B cell (primary cell): ENCODE data around the gene GGT6.

Source experiments
- CTCF ChIP-seq: fragments of 200-600 bp; IDR thresholded peaks from one replicate; pipeline ENCODE4 v1.8.0; 2022; ENCODE audit warnings: antibody characterized with exemption, mild to moderate bottlenecking
- EZH2 ChIP-seq: IDR thresholded peaks from 2 replicates; pipeline ENCODE4 v1.6.1; 2012; ENCODE audit warnings: borderline replicate concordance, low read depth, mild to moderate bottlenecking, moderate library complexity, low read length; ENCODE audit not compliant: insufficient read depth, poor library complexity, severe bottlenecking

- TF ChIP-seq EZH2 (no peak), CTCF (no peak)
Measured at GRCh38 chr17:4534928-4535666, 25.3 kb downstream of the GGT6 start.
